HS-27A (cell line): ENCODE data around the gene SGPP1.
"Not testable (repeated sequence)": the region's sequence is repeated elsewhere in the genome, so short reads cannot be mapped to it uniquely, and the experiment has no call there.

ENCODE experiments used
- DNase-seq: peaks from one replicate; pipeline ENCODE4 v3.0.0-alpha.2; 2012; ENCODE audit warnings: low read depth, missing footprints

The SGPP1 gene

DNA sequence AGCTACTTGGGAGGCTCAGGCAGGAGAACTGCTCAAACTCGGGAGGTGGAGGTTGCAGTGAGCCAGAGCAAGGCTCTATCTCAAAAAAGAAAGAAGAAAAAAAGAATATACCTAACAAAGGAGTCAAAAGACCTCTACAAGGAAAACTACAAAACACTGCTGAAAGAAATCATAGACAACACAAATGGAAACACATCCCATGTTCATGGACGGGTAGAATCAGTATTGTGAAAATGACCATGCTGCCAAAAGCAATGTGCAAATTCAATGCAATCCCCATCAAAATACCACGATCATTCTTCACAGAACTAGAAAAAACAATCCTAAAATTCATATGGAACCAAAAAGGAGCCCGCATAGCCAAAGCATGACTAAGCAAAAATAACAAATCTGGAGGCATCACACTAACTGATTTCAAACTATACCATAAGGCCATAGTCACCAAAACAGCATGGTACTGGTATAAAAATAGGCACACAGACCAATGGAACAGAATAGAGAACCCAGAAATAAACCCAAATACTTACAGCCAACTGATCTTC, 91.7 kb downstream of the SGPP1 start:
- DNase-seq, result not testable (repeated sequence)
